K562 (cell line): ENCODE results near the gene MEGF11. TPM values are rescaled to one million over a fixed set of nuclear protein-coding genes. Genes with fewer than 3 reads are reported as not detected.

ENCODE experiments used
- ATAC-seq: fragments of 200-7000 bp; cut with Tn5 transposase; 3 replicates; pipeline ENCODE4 v1.9.1; 2020; ENCODE audit warnings: moderate library complexity
- BruUV-seq: library from RNA; stranded (reverse); fragments of 400-500 nt; replicated peaks from 2 replicates; lab custom pipeline; 2021; lab: Mats Ljungman, UMichigan
- CTCF ChIA-PET: fragments of 300-600 bp; formaldehyde crosslinking; extraction: SDS; loops from one replicate; lab custom pipeline; 2021; ENCODE audit warnings: low intra/inter-chr PET ratio; lab: Yijun Ruan, JAX
- POLR2A ChIA-PET: fragments of 300-600, 350-650 bp; sonication (Branson Sonifier 250); formaldehyde crosslinking; extraction: SDS; loops from one replicate; lab custom pipeline; 2021; ENCODE audit warnings: antibody characterized with exemption, inconsistent platforms; lab: Yijun Ruan, JAX
- DNase-seq, 4 experiments: peaks; one replicate each; pipeline versions ENCODE4 v3.0.0 to v3.0.0-alpha.2; 2011 to 2018; ENCODE audit warnings: low spot score in 3 of 4, mixed read lengths in 3 of 4; ENCODE audit errors: extremely low read depth in 1 of 4
- FAIRE-seq: peaks from 2 replicates; lab custom pipeline; 2011; peaks lifted over from hg19 to GRCh38; lab: Jason Lieb, UNC
- H2AFZ ChIP-seq: 2 replicates; pipeline ENCODE4 v1.6.0; 2011; ENCODE audit warnings: low read depth, low read length, control low read depth, inconsistent platforms
- H3K27ac ChIP-seq: fragments of 200-600 bp; 3 replicates; pipeline ENCODE4 v1.8.0; 2011; ENCODE audit warnings: low read depth, mild to moderate bottlenecking, control low read depth, inconsistent platforms, low read length, moderate library complexity, mixed read lengths; ENCODE audit errors: extremely low read depth
- H3K27me3 ChIP-seq, 2 experiments: fragments of 300-600 bp in 1 of 2; 2 replicates in 1 of 2; 3 replicates in 1 of 2; pipeline versions ENCODE4 v1.6.0 to v1.8.0; 2011; ENCODE audit warnings: inconsistent platforms in 2 of 2, low read length in 2 of 2, mild to moderate bottlenecking in 1 of 2, mixed read lengths in 1 of 2, moderate library complexity in 1 of 2; ENCODE audit not compliant: control insufficient read depth in 2 of 2, insufficient read depth in 2 of 2
- H3K36me3 ChIP-seq: fragments of 300-600 bp; 3 replicates; pipeline ENCODE4 v1.8.0; 2011; ENCODE audit warnings: mild to moderate bottlenecking, low read length, inconsistent platforms; ENCODE audit not compliant: control insufficient read depth, insufficient read depth
- H3K4me1 ChIP-seq, 2 experiments: fragments of 200-600 bp in 1 of 2; replicated peaks in 1 of 2; 2 replicates in 1 of 2; 3 replicates in 1 of 2; pipeline versions ENCODE4 v1.5.1 to v1.8.0; 2011; ENCODE audit warnings: inconsistent platforms in 2 of 2, low read length in 2 of 2, mild to moderate bottlenecking in 1 of 2, mixed read lengths in 1 of 2, moderate library complexity in 1 of 2; ENCODE audit not compliant: control insufficient read depth in 2 of 2, insufficient read depth in 2 of 2
- H3K4me2 ChIP-seq: 2 replicates; pipeline ENCODE4 v1.6.1; 2011; ENCODE audit warnings: low read length, control low read depth, inconsistent platforms, mixed read lengths; ENCODE audit not compliant: insufficient read depth
- H3K4me3 ChIP-seq: fragments of 200-600 bp; sonication (generic), shearing (Covaris generic); 2 replicates; pipeline ENCODE4 v1.5.1; 2016; ENCODE audit warnings: control low read depth, inconsistent platforms
- H3K79me2 ChIP-seq: fragments of 200-600 bp; 3 replicates; pipeline ENCODE4 v1.8.0; 2011; ENCODE audit warnings: low read length, inconsistent platforms; ENCODE audit not compliant: control insufficient read depth, insufficient read depth
- H3K9ac ChIP-seq, 2 experiments: 2 replicates each; pipeline versions ENCODE4 v1.6.0 to v1.6.1; 2011; ENCODE audit warnings: low read depth in 2 of 2, low read length in 2 of 2, control low read depth in 1 of 2, inconsistent platforms in 1 of 2, mild to moderate bottlenecking in 1 of 2, mixed read lengths in 1 of 2; ENCODE audit not compliant: insufficient read depth in 1 of 2
- H3K9me1 ChIP-seq: one replicate; pipeline ENCODE4 v1.6.0; 2011; ENCODE audit warnings: inconsistent platforms, mild to moderate bottlenecking, low read length, moderate library complexity; ENCODE audit not compliant: control insufficient read depth, insufficient read depth
- H3K9me3 ChIP-seq: replicated peaks from 2 replicates; pipeline ENCODE4 v1.5.1; 2011; ENCODE audit warnings: low read depth, low read length, inconsistent platforms; ENCODE audit not compliant: control insufficient read depth, insufficient read depth
- H4K20me1 ChIP-seq: replicated peaks from 2 replicates; pipeline ENCODE4 v1.6.1; 2011; ENCODE audit warnings: low read length, inconsistent platforms, mixed read lengths; ENCODE audit not compliant: control insufficient read depth, insufficient read depth
- ARHGAP35 ChIP-seq: fragments of 450-650 bp; IDR thresholded peaks from 2 replicates; pipeline ENCODE4 v1.6.1; 2018; ENCODE audit not compliant: partially characterized antibody
- CEBPZ ChIP-seq: fragments of 150-350 bp; IDR thresholded peaks from 2 replicates; pipeline ENCODE4 v1.6.1; 2014; ENCODE audit warnings: low read depth, mild to moderate bottlenecking, low read length, borderline replicate concordance
- GTF3C2 ChIP-seq: IDR thresholded peaks from 3 replicates; pipeline ENCODE4 v1.6.1; 2011; ENCODE audit warnings: borderline replicate concordance, mild to moderate bottlenecking, moderate library complexity; ENCODE audit not compliant: insufficient read length; ENCODE audit errors: extremely low read depth
- whole genome bisulfite sequencing: fragments of 100-300 bp; shearing (Covaris generic); methylation state at CpG from one replicate; pipeline ENCODE4 v1.1.6; 2016; ENCODE audit warnings: low coverage, mixed read lengths; ENCODE audit not compliant: insufficient coverage; ENCODE audit errors: missing lambda C conversion rate; 5-methylcytosine and 5-hydroxymethylcytosine counted together
- in situ Hi-C: fragments of 300-500 bp; cut with MboI; formaldehyde crosslinking; loops from 4 replicates; pipeline ENCODE4 v1.15.0; 2018; ENCODE audit warnings: inconsistent platforms, mixed read lengths
- intact Hi-C: fragments of 100-400 bp; cut with micrococcal nuclease; formaldehyde crosslinking; loops from 2 replicates; pipeline ENCODE4 v1.14.2; 2022
- polyA plus RNA-seq, 8 experiments: library from polyadenylated mRNA; depleted of rRNA in 4 of 8; stranded (reverse) in 5 of 8; unstranded in 3 of 8; fragments of >200 nt; fragmentation: Nextera tagmentation in 2 of 8; fragmentation: Illumina TruSeq in 1 of 8; extraction: Ambion mirVana in 2 of 8; extraction: Trizol in 1 of 8; gene quantifications; 2 replicates each; pipeline versions ENCODE4 v1.2.1 to v1.2.3, GENCODE V29; 2011 to 2014; ENCODE audit warnings: inconsistent platforms in 1 of 8, missing spikeins in 1 of 8
- total RNA-seq, 7 experiments: library from RNA; depleted of rRNA in 6 of 7; stranded (reverse); fragments of >200 nt in 6 of 7; fragmentation: Illumina TruSeq in 2 of 7; extraction: Trizol in 2 of 7; gene quantifications; 2 replicates each; pipeline versions ENCODE4 v1.2.1 to v1.2.3, GENCODE V29; 2011 to 2021; ENCODE audit warnings: low replicate concordance in 1 of 7
- TF ChIP-seq, protein P1 (sequence below): IDR thresholded peaks from 2 replicates; pipeline ENCODE4 v1.6.1; 2011; ENCODE audit warnings: borderline replicate concordance, low read depth, mild to moderate bottlenecking, moderate library complexity, low read length; ENCODE audit not compliant: insufficient read depth, poor library complexity, severe bottlenecking
- TF ChIP-seq, protein P2 (sequence below): fragments of 450-650 bp; IDR thresholded peaks from 2 replicates; pipeline ENCODE4 v1.6.1; 2016; ENCODE audit warnings: low read depth, mild to moderate bottlenecking, moderate library complexity

Gene MEGF11
- total and polyA plus RNA-seq, 9 of the 15 experiments (the other 6 are each of a cell fraction or from before 2014, with no cell fraction given) = 0.06 to 0.23 (median 0.20) TPM; not detected in 6

DNA sequence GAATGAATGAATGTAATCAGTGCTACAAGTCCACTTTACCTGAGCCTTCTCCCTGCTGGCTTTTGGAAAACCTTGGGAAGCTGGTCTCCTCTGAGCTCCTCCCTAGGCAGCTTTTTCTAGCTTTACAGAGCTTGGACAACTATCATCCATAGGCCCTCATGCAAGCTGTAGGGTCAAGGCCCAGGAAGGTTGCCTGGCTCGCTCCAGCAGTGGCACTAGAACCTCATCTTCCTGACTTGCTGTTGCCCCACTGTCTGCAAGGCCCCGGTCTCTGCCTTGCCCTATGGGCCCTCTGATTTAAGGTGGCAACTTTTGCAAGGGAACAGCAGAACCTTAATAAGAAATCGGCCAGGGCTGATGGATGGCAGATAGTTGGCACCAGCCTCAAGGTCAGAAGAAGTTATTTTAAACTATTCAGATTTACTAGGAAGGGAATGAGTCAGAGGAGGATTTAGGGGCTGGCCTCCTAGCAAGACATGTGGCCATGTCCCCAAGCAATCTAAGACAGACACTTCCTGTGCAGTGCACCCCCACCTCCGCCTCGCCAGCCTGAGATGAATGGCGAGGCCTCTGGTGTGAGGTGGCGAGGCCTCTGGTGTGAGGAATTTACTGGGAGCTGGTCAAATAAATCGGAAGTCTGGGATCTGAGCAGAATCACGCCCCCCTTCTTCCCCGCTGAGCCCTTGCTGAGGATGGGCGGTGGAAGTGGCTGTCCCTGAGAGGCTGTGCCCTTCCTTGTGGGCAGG lies 180.8 kb downstream of the MEGF11 start:
- no TSS peak for BruUV-seq
- Histone ChIP-seq H3K4me1 (no peaks in the 10 kb centered on the region), H3K27ac (no peak overlapping the region)

More for the DNA sequence above, 180.8 kb downstream of the MEGF11 start:
- no peaks in the 10 kb centered on the region for H3K9me1 ChIP-seq
- ATAC-seq (no peak), FAIRE-seq (no peak), DNase-seq (no peak)
- no peak overlapping the region for H2AFZ ChIP-seq
- ChIA-PET POLR2A (no interaction called here), CTCF (no interaction called here)
- no peaks in the 10 kb centered on the region for H3K9me3 ChIP-seq
- no peak overlapping the region for H3K4me2 ChIP-seq
- H3K9ac ChIP-seq = no peak overlapping the region
- in situ Hi-C loops = no loop called here
- TF ChIP-seq GTF3C2 (no peak), CEBPZ (no peak), ARHGAP35 (no peak)
- TF ChIP-seq, protein P1, sequence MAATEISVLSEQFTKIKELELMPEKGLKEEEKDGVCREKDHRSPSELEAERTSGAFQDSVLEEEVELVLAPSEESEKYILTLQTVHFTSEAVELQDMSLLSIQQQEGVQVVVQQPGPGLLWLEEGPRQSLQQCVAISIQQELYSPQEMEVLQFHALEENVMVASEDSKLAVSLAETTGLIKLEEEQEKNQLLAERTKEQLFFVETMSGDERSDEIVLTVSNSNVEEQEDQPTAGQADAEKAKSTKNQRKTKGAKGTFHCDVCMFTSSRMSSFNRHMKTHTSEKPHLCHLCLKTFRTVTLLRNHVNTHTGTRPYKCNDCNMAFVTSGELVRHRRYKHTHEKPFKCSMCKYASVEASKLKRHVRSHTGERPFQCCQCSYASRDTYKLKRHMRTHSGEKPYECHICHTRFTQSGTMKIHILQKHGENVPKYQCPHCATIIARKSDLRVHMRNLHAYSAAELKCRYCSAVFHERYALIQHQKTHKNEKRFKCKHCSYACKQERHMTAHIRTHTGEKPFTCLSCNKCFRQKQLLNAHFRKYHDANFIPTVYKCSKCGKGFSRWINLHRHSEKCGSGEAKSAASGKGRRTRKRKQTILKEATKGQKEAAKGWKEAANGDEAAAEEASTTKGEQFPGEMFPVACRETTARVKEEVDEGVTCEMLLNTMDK = no peak
- TF ChIP-seq, protein P2, sequence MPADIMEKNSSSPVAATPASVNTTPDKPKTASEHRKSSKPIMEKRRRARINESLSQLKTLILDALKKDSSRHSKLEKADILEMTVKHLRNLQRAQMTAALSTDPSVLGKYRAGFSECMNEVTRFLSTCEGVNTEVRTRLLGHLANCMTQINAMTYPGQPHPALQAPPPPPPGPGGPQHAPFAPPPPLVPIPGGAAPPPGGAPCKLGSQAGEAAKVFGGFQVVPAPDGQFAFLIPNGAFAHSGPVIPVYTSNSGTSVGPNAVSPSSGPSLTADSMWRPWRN = no peak
- TF ChIP-seq, all 486 proteins: peak for 0
- H3K79me2 ChIP-seq = no peaks in the 10 kb centered on the region
- intact Hi-C loops = no loop called here
- peaks cover 20 to 40% of the 10 kb centered on the region in 2 experiments for H3K27me3 ChIP-seq
- 0 out of 2 replicates have a peak, but pooled peaks cover 7% of the 10 kb centered on the region for H4K20me1 ChIP-seq
- H3K4me3 ChIP-seq = no peak overlapping the region
- H3K36me3 ChIP-seq = no peaks in the 10 kb centered on the region
- WGBS = 5% methylated on average over 11 of the region's 11 CpGs
